DMS79 treated with DMSO at 0.1 percent for 48 hours (cell line): ENCODE data around the gene AKAP13.
"Not testable (repeated sequence)": the region's sequence is repeated elsewhere in the genome, so short reads cannot be mapped to it uniquely, and the experiment has no call there.

ENCODE experiments used
- DNase-seq: peaks from one replicate; lab custom pipeline; 2025; lab: John Stamatoyannopoulos, UW

AKAP13 gene

DNA sequence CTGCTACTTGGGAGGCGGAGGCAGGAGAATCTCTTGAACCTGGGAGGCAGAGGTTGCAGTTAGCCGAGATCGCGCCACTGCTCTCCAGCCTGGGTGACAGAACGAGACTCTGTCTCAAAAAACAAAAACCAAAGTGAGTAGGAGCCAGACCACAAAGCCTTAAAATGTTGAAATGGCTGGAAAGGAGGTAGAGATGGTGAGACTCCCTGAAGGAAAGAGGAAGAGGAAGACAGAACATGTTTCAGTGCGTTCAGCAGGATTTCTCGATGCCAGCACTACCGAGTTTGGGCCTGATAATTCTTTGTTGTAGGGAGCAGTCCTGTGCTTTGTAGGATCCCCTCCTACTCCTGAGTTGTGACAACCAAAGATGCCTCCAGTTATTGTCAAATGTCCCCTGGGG is 189.9 kb downstream of the AKAP13 start:
- no peak for DNase-seq

DNA sequence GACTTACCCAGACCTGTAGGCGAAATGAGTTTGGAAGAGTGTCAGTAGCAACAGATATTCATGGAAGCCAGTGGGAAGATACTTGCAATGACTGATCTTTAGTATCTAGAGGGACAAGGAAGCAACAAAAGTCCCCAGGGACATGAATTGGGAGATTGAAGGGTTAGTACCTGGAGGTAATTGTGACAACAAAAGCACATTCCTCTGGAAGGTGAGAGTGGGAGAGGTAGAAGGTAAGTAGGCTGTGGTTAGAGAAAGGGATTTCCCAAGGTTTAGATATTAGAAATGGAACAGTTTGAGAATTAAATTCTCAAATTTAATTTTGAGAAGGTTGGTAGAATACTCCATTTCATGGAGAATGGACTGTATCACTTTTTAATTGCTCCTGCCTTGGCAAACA is 191.4 kb downstream of the AKAP13 start:
- DNase-seq: no peak

DNA sequence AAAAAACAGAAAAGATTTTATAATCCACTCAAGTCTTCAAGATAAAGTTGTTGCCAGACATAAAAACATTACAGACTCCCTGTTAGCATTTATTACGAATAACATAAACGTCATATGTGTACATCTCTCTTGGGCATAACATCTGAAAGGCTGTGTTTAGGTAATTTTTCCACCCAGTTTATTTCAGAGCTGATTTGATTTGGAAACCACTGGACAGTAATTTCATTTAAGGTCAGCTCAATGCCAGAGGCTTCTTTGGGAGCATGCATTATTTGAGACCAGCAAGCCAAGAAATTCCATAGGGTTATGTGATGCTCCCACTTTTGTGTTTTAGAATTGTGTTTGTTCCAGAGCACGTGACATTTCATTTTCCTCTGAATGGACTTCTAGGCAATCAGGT is 196.0 kb downstream of the AKAP13 start:
- DNase-seq: no peak

DNA sequence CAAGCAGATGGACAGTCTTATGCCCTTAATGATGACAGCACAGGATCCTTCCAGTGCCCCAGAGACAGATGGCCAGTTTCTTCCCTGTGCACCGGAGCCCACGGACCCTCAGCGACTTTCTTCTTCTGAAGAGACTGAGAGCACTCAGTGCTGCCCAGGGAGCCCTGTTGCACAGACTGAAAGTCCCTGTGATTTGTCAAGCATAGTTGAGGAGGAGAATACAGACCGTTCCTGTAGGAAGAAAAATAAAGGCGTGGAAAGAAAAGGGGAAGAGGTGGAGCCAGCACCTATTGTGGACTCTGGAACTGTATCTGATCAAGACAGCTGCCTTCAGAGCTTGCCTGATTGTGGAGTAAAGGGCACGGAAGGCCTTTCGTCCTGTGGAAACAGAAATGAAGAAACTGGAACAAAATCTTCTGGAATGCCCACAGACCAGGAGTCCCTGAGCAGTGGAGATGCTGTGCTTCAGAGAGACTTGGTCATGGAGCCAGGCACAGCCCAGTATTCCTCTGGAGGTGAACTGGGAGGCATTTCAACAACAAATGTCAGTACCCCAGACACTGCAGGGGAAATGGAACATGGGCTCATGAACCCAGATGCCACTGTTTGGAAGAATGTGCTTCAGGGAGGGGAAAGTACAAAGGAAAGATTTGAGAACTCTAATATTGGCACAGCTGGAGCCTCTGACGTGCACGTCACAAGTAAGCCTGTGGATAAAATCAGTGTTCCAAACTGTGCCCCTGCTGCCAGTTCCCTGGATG is 198.7 kb downstream of the AKAP13 start:
- DNase-seq: no peak

DNA sequence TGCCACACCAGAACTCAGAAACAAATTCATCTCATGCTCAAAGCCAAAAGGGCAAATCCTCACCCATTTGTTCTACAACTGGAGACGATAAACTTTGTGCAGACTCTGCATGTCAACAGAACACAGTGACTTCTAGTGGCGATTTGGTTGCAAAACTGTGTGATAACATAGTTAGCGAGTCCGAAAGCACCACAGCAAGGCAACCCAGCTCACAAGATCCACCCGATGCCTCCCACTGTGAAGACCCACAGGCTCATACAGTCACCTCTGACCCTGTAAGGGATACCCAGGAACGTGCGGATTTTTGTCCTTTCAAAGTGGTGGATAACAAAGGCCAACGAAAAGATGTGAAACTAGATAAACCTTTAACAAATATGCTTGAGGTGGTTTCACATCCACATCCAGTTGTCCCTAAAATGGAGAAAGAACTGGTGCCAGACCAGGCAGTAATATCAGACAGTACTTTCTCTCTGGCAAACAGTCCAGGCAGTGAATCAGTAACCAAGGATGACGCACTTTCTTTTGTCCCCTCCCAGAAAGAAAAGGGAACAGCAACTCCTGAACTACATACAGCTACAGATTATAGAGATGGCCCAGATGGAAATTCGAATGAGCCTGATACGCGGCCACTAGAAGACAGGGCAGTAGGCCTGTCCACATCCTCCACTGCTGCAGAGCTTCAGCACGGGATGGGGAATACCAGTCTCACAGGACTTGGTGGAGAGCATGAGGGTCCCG is 199.7 kb downstream of the AKAP13 start:
- DNase-seq: no peak

DNA sequence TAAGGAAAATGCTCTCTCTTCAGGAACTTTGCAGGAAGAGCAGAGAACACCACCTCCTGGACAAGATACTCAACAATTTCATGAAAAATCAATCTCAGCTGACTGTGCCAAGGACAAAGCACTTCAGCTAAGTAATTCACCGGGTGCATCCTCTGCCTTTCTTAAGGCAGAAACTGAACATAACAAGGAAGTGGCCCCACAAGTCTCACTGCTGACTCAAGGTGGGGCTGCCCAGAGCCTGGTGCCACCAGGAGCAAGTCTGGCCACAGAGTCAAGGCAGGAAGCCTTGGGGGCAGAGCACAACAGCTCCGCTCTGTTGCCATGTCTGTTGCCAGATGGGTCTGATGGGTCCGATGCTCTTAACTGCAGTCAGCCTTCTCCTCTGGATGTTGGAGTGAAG is 200.5 kb downstream of the AKAP13 start:
- no peak for DNase-seq

DNA sequence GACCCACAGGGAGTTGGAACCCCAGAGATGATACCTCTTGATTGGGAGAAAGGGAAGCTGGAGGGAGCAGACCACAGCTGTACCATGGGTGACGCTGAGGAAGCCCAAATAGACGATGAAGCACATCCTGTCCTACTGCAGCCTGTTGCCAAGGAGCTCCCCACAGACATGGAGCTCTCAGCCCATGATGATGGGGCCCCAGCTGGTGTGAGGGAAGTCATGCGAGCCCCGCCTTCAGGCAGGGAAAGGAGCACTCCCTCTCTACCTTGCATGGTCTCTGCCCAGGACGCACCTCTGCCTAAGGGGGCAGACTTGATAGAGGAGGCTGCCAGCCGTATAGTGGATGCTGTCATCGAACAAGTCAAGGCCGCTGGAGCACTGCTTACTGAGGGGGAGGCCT is 201.1 kb downstream of the AKAP13 start:
- no peak for DNase-seq

DNA sequence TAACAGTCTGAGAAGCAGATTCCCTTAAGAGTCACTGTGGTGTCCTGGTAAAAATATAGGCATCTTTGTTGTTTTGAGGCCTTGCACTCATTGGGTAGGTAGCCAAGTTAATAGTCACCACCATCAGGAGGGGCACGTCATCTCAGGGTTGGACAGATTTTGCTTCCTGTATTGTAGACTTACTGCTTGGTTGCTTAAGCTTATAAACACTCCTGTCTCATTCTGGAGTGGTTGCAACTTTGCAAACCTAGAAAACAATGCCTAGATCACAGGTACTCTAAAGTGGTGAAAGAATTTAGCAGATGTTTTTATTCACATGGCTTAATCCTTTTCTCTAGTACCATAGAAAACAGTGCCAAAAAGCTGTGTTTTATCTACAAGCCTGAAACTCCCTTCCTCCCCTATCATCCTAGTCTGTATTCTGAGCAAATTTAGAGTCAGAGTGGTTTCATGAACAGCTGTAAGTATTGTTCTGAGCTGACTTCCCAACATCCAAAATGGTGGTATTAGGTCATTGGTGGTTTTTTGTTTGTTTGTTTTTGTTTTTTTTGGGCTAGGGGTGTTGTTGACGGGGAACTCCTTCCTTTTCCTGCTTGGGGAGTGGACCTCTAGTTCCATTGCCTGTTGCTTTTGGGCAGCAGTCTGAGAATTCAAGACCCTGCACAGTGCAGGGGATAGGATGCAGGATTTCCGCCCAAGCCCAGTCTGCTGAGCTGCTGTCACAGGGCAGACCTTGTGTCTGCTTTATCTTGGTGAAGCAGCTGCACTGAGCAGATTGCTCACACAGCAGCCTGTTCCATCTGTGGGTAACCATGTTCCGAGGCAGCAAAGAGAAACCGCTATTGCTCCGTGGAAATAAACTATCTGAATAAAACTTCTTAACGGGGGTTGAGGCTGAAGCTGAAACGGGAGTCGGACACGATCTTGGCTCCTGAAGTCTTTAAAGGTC is 202.0 kb downstream of the AKAP13 start:
- DNase-seq: no peak

DNA sequence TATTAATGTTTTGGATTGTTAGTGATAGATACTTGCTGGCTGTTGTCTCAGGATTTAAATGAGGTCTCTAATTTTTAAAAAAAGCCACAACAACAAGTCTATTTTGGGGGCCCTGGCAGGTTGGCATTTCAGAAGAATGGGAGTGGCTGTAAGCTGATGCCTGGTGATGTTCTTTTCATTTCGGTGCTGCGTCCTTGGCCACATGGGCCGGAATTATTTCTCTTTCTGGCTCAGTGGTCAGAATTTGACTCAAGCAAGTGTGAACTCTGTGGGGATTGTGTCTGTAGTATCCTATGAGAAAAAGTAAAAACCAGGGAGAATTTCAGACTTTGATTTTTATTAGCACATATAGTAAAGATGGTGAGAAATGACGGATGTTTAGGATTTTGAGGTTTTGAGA is 203.0 kb downstream of the AKAP13 start:
- no peak for DNase-seq

DNA sequence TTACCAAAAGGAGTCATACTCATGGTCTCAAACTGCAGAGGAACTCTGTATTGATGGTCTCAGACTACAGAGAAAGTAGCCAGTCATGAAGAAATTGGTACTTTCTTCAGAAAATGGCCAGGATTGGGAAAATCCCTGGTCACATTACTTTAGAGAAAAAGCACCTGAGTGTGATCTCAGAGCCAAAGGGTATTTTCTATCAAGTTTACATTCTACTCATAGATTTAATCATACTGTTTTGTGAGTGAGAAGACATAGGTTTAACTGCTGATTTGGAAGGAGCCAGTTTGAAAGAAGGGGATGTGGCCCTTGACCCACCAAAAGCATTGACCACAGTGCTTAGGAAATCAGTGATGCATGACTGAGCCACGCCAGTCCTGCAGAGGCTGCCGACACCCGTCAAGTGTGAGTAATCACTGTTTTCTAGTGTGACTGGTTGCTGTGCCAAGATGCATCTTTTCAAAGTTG is 203.6 kb downstream of the AKAP13 start:
- DNase-seq: peak; percentile 10

DNA sequence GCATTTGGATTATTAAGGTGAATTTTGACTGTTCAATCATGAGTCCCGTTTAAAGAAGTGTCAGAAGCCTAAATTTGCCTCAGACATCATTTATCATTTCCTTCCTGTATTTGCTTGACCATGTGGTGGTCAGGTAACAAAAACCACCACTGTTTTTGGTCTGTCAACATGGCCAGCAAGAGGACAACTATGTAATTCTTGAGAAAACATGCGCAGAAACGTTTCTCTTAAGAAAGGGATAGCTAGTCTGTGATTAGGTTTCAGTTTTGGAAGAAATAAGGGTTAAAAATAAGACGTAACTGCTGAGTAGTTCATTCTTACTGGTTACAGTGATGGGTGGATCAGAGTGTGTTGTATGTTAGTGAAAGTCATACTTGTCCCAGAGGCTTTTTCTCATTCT is 204.5 kb downstream of the AKAP13 start:
- DNase-seq: no peak

DNA sequence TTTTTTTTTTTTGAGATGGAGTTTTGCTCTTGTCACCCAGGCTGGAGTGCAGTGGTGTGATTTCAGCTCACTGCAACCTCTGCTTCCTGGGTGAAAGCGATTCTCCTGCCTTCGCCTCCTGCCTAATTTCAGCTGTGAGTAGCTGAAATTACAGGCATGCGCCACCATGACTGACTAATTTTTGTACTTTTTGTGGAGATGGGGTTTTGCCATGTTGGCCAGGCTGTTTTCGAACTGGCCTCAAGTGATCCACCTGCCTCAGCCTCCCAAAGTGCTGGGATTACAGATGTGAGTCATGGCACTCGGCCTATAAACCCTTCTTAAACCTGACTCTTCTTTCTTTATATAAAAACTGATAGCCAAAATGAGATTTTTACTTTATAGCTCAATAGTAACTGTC is 205.8 kb downstream of the AKAP13 start:
- not testable (repeated sequence) for DNase-seq

DNA sequence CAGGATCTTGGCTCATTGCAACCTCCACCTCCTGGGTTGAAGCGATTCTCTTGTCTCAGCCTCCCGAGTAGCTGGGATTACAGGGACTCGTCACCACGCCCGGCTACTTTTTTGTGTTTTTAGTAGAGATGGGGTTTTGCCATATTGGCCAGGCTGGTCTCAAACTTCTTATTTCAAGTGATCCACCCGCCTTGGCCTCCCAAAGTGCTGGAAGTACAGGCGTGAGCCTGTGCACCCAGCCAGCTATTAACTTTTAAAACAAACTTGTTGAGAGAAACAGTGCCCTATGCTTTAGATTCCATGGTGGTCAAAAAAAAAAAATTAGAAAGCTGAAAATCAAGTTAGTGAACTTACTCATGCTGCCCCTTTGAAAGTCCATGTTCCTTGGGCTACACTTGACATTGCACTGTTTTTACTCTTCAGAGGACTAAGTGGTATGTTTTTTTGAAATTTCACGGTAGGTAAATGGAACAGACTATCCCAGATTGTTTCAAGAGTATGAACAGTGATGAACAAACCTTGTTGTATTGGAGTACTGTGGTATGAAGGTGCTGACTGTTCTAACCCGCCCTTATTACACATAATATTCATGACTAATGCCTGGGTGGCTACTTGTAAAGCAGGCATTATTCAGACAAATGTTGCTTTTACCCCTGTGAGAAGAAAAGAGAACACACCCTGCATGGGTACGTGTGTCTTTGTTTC is 207.5 kb downstream of the AKAP13 start:
- no peak for DNase-seq

DNA sequence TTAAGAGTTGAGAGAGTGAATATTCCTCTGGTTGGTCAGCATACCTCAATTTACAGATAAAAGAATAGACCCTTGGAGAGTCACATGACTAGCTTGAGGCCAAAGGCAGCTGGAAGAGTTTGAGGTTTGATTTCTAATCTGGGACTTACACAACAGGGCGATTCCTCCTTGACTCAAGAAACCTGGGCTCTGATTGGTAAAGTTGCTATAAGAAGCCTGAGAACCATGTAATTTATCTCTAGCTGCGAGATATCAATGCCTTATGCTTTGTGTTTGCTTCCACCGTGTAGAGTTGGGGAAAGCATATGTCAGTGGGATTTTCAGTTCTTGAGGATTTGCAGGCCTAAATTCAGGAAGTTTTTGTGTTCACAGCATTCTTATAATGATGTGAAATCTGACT is 208.3 kb downstream of the AKAP13 start:
- DNase-seq: no peak

DNA sequence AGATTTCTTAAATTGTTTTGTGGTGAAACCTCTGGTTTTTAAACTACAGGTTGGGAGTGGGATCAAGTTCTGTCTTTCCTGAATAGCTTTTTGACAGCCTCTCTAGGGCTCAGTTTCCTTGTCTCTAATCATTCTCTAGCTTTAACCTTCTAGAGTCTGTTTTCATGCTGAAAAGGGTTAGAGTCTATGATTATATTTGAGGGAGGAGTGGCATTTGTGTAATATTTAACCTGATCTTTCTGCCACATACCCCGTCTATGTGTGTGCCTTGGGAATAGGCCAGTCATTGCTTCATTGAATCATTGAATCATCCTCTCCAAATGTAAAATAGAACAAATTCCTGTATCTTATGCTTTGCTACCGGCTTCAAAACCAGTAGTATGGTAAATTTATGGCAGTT is 209.4 kb downstream of the AKAP13 start:
- no peak for DNase-seq

DNA sequence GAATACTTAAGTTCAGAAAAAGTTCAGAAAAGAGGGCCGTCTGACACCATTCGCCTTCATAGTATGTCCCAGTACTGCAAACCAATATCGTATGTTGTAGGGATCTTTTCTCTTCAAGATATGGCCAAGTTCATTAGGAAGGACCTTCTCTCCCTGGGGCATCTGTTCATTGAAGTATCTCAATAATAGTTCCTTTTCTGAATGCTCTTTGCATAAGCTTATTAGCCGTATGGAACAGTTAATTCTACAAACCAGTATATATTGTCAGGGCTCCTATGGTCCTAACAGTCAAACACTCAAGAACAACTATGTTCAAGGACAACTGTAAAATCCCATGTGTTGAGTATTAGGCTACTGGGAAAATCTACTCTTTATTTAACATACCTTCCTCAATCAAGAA is 211.2 kb downstream of the AKAP13 start:
- no peak for DNase-seq

DNA sequence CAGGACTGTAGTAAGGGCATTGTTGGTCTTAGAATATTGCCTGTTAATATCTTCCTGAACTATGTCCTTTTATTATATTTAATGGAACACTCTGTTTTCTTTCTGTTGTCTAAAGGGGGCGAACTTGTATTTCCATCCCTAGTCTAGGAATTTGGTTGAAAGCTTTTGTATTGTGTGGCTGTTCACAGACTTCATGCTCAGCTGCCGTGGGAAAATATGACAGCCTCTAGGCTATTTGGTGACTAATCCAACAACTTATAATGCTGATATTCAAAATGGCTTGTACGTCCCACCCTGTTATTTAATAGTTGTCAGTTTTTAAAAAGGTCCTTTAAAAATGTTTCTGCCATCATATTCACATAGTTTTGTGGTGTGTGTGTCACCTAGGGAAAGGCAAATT is 211.7 kb downstream of the AKAP13 start:
- DNase-seq: no peak

DNA sequence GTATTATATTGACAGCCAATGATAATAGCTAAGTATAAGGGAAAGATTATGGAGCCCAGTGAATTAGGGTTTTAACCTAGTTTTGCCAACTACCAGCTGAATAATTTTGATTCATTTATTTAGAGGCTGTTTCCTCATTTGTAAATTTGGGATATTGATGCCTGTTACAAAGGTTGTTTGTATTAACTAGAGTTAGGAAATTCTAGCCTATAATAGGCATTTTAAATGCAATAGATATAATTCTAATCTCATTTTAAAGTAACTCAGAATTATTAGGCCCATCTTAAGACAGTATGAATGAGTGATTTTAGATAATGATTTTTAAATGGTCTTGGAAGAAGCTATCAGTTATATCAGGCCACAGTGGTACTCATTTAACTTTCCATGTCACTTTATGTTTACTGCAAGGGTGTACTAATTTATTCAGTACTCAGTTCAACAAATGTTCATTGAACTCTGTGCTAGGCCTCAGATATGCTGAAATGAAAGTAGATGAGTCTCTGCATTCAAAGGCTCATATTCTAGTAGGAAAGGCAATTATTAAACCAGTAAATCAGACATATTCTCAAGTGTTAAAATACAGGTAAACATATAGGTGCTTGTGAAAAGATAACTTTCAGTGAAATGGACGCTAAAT is 213.5 kb downstream of the AKAP13 start:
- DNase-seq: no peak

DNA sequence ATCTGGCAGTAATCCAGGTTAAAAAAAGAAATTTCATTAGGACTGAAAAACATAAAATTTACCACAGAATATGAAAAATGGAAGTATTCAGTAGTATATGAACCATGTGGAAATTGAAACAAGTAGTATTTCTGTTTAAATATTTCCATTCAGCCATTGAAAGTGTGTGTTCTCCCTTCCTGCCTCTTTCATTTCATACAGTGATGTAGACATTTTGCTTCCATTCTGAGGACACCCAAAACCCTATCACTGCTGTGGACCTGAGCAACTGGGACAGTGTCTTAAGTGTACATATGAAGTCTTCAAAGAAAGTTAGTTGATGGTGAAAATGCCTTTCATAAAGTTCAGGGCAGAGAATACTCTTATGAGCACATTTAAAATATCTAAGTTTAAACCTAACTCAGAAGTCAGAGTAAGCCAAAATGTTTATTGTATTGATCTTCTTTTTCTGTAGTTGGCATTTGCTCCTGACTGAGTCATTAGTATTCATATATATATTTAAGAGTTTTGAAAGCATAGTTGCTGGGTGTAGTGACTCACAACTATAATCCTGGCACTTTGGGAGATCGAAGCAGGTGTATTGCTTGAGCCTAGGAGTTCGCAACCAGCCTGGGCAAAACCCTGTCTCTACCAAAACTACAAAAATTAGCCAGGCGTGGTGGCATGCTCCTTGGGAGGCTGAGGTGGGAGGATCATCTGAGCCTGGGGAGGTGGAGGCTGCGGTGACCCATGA is 215.6 kb downstream of the AKAP13 start:
- DNase-seq: no peak

DNA sequence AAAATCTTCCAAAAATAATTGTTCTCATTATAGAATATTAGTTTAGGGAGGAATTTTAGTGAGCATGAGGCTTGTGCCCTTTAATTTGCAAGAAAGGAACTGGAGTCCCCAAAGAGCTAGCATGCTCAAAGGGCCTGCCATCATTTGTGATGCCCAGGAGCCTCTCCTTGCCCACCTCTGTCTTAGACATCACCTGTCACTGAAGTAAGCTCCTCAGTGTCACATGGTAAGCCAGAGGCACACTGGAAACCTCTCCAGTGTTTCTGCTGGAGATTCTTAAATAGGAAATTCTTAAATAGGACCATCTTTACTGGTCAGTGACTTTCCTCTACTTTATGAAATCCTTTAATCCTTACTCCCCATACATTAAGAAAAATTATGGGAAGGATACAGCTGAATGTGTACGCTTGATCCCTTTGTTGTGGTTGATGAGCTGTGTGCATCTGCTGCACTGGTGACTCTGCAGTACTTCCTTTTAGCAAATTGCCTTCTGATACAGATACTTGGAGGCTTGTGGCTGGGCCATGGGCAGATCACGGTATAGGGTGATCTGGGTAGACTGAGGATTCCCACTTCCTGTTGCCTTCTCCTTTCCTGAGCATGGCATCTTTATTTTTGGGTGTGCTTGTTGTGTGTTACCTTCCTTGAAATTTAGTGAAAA is 216.9 kb downstream of the AKAP13 start:
- no peak for DNase-seq
